ENCODE measurements around the gene MBTPS1. TPM values are rescaled to one million over a fixed set of nuclear protein-coding genes. Genes with fewer than 3 reads are reported as not detected.

Gene MBTPS1
- total RNA-seq, 1 donor from 2014 or later: 85.9 TPM

GRCh38 chr16:84031556-84031955 lies 85.2 kb downstream of the MBTPS1 start:
- H4K20me1 ChIP-seq (ENCODE audit: insufficient read depth, low read length): no peaks in the 10 kb centered on the region
- H3K27ac ChIP-seq (ENCODE audit: low read depth, low read length): no peak overlapping the region
- no peak overlapping the region for H2AFZ ChIP-seq (ENCODE audit: low read depth, low read length)
- no peak overlapping the region for H3K4me2 ChIP-seq (ENCODE audit: low read length)
- DNase-seq (ENCODE audit: low read depth) (no peak), FAIRE-seq (no peak)
- H3K9me3 ChIP-seq (ENCODE audit: insufficient read depth, low read depth, low read length): peaks cover 8% of the 10 kb centered on the region
- no peak for TF ChIP-seq CTCF (IDR thresholded peaks at IDR 0.05; ENCODE audit: insufficient read depth, low read depth, low read length)
- TF ChIP-seq EZH2 (IDR thresholded peaks at IDR 0.05; ENCODE audit: insufficient read depth, low read length): no peak
- H3K4me1 Mint-ChIP-seq (ENCODE audit: low read depth, unreplicated experiment): no peaks in the 10 kb centered on the region
- peaks cover 2% of the 10 kb centered on the region for H3K27me3 ChIP-seq (ENCODE audit: insufficient read depth, low read length)
- H3K9ac ChIP-seq (ENCODE audit: low read length): no peak overlapping the region
- H3K79me2 ChIP-seq (ENCODE audit: insufficient read depth, low read length): no peaks in the 10 kb centered on the region
- peak overlapping the region; percentile 47 for H3K27ac Mint-ChIP-seq (ENCODE audit: unreplicated experiment)
- H3K36me3 Mint-ChIP-seq (ENCODE audit: low read depth, unreplicated experiment): peaks cover 9% of the 10 kb centered on the region
- H3K27me3 Mint-ChIP-seq (ENCODE audit: low read depth, unreplicated experiment): peaks cover 62% of the 10 kb centered on the region
- no peak overlapping the region for H3K4me3 Mint-ChIP-seq (ENCODE audit: unreplicated experiment)
- H3K9me3 Mint-ChIP-seq (ENCODE audit: unreplicated experiment): peaks cover 12% of the 10 kb centered on the region
- H3K4me3 ChIP-seq (ENCODE audit: insufficient read depth, low read depth, low read length): no peak overlapping the region
- H3K36me3 ChIP-seq (ENCODE audit: insufficient read depth, low read length): no peaks in the 10 kb centered on the region
- H3K4me1 ChIP-seq (ENCODE audit: insufficient read depth, low read length): no peaks in the 10 kb centered on the region

GRCh38 chr16:84029297-84030047 lies 87.3 kb downstream of the MBTPS1 start:
- Histone ChIP-seq H3K79me2 (ENCODE audit: insufficient read depth, low read length) (no peaks in the 10 kb centered on the region), H2AFZ (ENCODE audit: low read depth, low read length) (no peak overlapping the region), H3K36me3 (ENCODE audit: insufficient read depth, low read length) (no peaks in the 10 kb centered on the region), H3K27me3 (ENCODE audit: insufficient read depth, low read length) (peaks cover 2% of the 10 kb centered on the region), H3K4me3 (ENCODE audit: insufficient read depth, low read depth, low read length) (no peak overlapping the region), H3K4me2 (ENCODE audit: low read length) (no peak overlapping the region), H3K4me1 (ENCODE audit: insufficient read depth, low read length) (peaks cover 4% of the 10 kb centered on the region), H3K9me3 (ENCODE audit: insufficient read depth, low read depth, low read length) (no peaks in the 10 kb centered on the region), H3K9ac (ENCODE audit: low read length) (no peak overlapping the region), H4K20me1 (ENCODE audit: insufficient read depth, low read length) (no peaks in the 10 kb centered on the region), H3K27ac (ENCODE audit: low read depth, low read length) (no peak overlapping the region)
- Mint-ChIP-seq H3K27me3 (ENCODE audit: low read depth, unreplicated experiment) (peaks cover 51% of the 10 kb centered on the region), H3K9me3 (ENCODE audit: unreplicated experiment) (peaks cover 5% of the 10 kb centered on the region), H3K4me3 (ENCODE audit: unreplicated experiment) (no peak overlapping the region), H3K4me1 (ENCODE audit: low read depth, unreplicated experiment) (peaks cover 2% of the 10 kb centered on the region), H3K27ac (ENCODE audit: unreplicated experiment) (no peak overlapping the region), H3K36me3 (ENCODE audit: low read depth, unreplicated experiment) (peaks cover 9% of the 10 kb centered on the region)
- DNase-seq (ENCODE audit: low read depth): no peak
- FAIRE-seq: no peak
- no peak for TF ChIP-seq EZH2 (IDR thresholded peaks at IDR 0.05; ENCODE audit: insufficient read depth, low read length)
- no peak for TF ChIP-seq CTCF (IDR thresholded peaks at IDR 0.05; ENCODE audit: insufficient read depth, low read depth, low read length)

- no peak overlapping the region for H3K27ac Mint-ChIP-seq (ENCODE audit: unreplicated experiment)
- DNase-seq (ENCODE audit: low read depth) (no peak), FAIRE-seq (no peak)
- H3K9me3 Mint-ChIP-seq (ENCODE audit: unreplicated experiment): peaks cover 7% of the 10 kb centered on the region
- H3K36me3 ChIP-seq (ENCODE audit: insufficient read depth, low read length): no peaks in the 10 kb centered on the region
- no peak overlapping the region for H3K4me3 ChIP-seq (ENCODE audit: insufficient read depth, low read depth, low read length)
- no peak overlapping the region for H3K4me3 Mint-ChIP-seq (ENCODE audit: unreplicated experiment)
- no peak overlapping the region for H3K27ac ChIP-seq (ENCODE audit: low read depth, low read length)
- no peaks in the 10 kb centered on the region for H3K9me3 ChIP-seq (ENCODE audit: insufficient read depth, low read depth, low read length)
- H3K27me3 ChIP-seq (ENCODE audit: insufficient read depth, low read length): peaks cover 2% of the 10 kb centered on the region
- no peak overlapping the region for H3K4me2 ChIP-seq (ENCODE audit: low read length)
- peaks cover 2% of the 10 kb centered on the region for H3K4me1 Mint-ChIP-seq (ENCODE audit: low read depth, unreplicated experiment)
- no peaks in the 10 kb centered on the region for H4K20me1 ChIP-seq (ENCODE audit: insufficient read depth, low read length)
- H3K27me3 Mint-ChIP-seq (ENCODE audit: low read depth, unreplicated experiment): peaks cover 39% of the 10 kb centered on the region
- H3K79me2 ChIP-seq (ENCODE audit: insufficient read depth, low read length): no peaks in the 10 kb centered on the region
- H2AFZ ChIP-seq (ENCODE audit: low read depth, low read length): no peak overlapping the region
- peaks cover 9% of the 10 kb centered on the region for H3K36me3 Mint-ChIP-seq (ENCODE audit: low read depth, unreplicated experiment)
- H3K4me1 ChIP-seq (ENCODE audit: insufficient read depth, low read length): peaks cover 8% of the 10 kb centered on the region
- H3K9ac ChIP-seq (ENCODE audit: low read length): no peak overlapping the region
- TF ChIP-seq EZH2 (IDR thresholded peaks at IDR 0.05; ENCODE audit: insufficient read depth, low read length): no peak
- no peak for TF ChIP-seq CTCF (IDR thresholded peaks at IDR 0.05; ENCODE audit: insufficient read depth, low read depth, low read length)
These were observed 89.1 kb downstream of the MBTPS1 start for GRCh38 chr16:84027625-84028024.
